ENCODE measurements around the gene MINDY4.

DNA sequence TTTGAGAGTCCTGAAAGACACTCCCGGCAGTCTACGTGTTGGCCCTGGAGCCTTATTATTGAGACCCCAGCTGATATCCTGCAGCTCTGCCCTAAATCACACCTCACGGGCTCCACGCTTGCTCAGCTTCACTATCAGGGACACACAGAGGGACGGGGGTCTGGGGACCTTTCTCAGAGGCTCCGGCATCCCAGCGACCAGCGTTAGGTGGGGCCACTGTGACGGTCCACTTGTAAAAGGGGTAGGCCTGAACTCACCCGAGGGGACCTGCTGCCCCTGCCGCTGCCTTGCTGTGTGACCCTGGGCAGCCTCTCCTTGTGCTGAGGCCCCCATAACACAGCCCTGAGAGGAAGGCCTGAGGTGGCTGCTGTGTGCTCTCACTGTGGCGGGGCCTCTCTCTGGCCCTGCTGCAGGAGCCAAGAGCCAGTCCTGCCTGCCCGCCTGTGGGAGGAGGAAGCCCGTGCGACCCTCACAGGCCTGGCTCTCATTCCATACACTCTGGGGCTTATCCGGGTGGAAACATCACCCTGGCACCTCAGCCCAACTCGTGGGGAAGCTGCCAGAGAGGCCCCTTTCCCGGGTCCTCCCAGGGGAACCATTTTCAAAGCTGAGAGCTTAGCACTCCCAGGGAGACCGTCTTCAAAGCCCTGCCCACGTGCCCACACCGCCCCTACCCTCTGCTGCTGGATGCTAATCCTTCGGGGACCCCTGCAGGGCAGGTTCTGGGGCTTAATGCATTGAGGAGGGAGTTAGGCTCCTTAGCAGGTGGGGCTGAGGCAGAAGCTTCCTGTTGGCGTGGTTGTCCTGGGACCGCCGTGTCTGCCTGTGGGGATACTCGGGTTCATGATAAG, 162.1 kb downstream of the MINDY4 start:
- TF ChIP-seq, protein P1, sequence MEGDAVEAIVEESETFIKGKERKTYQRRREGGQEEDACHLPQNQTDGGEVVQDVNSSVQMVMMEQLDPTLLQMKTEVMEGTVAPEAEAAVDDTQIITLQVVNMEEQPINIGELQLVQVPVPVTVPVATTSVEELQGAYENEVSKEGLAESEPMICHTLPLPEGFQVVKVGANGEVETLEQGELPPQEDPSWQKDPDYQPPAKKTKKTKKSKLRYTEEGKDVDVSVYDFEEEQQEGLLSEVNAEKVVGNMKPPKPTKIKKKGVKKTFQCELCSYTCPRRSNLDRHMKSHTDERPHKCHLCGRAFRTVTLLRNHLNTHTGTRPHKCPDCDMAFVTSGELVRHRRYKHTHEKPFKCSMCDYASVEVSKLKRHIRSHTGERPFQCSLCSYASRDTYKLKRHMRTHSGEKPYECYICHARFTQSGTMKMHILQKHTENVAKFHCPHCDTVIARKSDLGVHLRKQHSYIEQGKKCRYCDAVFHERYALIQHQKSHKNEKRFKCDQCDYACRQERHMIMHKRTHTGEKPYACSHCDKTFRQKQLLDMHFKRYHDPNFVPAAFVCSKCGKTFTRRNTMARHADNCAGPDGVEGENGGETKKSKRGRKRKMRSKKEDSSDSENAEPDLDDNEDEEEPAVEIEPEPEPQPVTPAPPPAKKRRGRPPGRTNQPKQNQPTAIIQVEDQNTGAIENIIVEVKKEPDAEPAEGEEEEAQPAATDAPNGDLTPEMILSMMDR (IDR thresholded peaks at IDR 0.05; ENCODE audit: low read depth, low read length, poor library complexity, severe bottlenecking): no peak
- TF ChIP-seq EZH2phosphoT487 (IDR thresholded peaks at IDR 0.05; ENCODE audit: borderline replicate concordance, low read length): no peak
